H1 (cell line): ENCODE results near the gene TBL2.

Experiments
- EP300 ChIP-seq, 2 experiments: IDR thresholded peaks; 1 replicate in 1 of 2; 2 replicates in 1 of 2; pipeline ENCODE4 v1.6.1; 2011 to 2012; ENCODE audit warnings: low read depth in 2 of 2, low read length in 2 of 2, mild to moderate bottlenecking in 2 of 2, borderline replicate concordance in 1 of 2, inconsistent platforms in 1 of 2, moderate library complexity in 1 of 2
- TBP ChIP-seq: IDR thresholded peaks from 2 replicates; pipeline ENCODE4 v1.6.1; 2011; ENCODE audit warnings: low read depth, low read length, improper control_type of control experiment

DNA sequence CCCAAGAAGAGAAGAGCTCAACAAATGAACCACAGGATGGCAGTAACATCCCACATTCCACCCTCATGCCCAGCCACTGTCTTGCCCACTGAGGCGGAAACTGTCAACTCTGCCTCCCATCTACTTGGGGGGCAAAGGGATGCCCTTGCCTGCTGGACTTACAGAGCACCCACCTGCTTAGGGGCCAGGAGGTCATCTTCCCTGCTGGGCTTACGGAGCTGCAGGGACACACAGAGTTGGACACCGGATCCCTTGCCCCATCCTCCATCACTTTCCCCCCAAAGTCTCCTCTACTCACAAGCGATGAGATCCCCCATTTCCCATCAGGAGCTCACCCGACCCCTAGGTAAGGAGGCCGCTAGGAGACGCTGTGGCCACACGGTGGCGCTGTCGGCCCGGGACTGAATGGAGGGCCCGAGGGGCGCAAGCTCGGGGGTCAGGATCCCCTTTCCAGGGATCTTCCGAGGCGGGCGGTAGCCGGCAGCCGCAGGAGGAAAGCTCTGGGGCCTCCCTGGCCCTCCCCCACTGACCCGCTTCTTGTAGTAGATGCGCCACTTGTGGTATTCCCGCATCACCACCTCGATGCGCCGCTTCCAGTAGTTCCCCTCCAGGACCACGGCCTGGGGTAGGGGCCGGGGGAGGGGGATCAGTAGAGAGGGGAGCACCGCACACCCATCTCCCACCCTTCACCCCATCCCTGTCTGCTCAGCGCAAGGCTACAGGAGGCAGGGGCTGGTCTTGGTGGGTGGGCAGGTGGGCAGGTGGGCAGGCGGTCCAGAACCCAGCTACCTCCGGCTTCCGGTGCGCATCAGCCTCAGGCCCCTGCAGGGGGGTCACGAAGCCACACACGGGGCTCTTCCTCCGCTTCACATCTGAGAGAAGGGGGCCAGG is 28.7 kb upstream of the TBL2 start:
- TF ChIP-seq EP300 (IDR thresholded peaks at IDR 0.05; ENCODE audit: borderline replicate concordance in 1 of 2, low read depth in 2 of 2, low read length in 2 of 2), result no peak
- no peak for TF ChIP-seq TBP
